Measurements from ENCODE around the gene SMPX.

SMPX gene

DNA sequence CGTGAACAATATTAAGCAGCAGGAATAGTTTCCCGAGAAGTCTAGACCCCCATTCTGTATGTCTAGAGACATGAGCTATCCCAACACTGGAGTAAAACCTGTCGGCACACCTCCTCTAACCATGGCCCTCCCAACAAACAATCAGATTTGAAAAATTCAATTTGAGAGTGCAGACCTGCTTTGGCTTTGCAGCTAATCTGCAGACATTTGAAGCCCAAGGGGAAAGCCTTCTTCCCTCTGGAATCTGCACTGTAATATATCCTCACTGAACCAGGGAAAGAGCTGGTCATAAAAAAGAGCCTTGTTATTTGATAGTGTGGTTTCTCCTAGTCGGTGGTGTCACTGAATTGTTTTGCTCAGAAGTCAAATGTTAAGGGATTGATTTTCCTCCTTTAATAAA, 55.2 kb downstream of the SMPX start:
- no peak for DNase-seq (ENCODE audit: low read depth in 1 of 2, low spot score in 1 of 2)
- Histone ChIP-seq H3K27me3 (ENCODE audit: insufficient read depth, poor library complexity, severe bottlenecking) (no peaks in the 10 kb centered on the region), H3K4me3 (replicated peaks; ENCODE audit: insufficient read depth, low read length) (no peak overlapping the region), H3K27ac (replicated peaks) (no peak overlapping the region)
- no peak for TF ChIP-seq SPI1 (IDR thresholded peaks at IDR 0.05; ENCODE audit: borderline replicate concordance, low read depth)
- no peak for TF ChIP-seq POLR2AphosphoS5 (IDR thresholded peaks at IDR 0.05; ENCODE audit: low read depth)
- TF ChIP-seq, protein P1, sequence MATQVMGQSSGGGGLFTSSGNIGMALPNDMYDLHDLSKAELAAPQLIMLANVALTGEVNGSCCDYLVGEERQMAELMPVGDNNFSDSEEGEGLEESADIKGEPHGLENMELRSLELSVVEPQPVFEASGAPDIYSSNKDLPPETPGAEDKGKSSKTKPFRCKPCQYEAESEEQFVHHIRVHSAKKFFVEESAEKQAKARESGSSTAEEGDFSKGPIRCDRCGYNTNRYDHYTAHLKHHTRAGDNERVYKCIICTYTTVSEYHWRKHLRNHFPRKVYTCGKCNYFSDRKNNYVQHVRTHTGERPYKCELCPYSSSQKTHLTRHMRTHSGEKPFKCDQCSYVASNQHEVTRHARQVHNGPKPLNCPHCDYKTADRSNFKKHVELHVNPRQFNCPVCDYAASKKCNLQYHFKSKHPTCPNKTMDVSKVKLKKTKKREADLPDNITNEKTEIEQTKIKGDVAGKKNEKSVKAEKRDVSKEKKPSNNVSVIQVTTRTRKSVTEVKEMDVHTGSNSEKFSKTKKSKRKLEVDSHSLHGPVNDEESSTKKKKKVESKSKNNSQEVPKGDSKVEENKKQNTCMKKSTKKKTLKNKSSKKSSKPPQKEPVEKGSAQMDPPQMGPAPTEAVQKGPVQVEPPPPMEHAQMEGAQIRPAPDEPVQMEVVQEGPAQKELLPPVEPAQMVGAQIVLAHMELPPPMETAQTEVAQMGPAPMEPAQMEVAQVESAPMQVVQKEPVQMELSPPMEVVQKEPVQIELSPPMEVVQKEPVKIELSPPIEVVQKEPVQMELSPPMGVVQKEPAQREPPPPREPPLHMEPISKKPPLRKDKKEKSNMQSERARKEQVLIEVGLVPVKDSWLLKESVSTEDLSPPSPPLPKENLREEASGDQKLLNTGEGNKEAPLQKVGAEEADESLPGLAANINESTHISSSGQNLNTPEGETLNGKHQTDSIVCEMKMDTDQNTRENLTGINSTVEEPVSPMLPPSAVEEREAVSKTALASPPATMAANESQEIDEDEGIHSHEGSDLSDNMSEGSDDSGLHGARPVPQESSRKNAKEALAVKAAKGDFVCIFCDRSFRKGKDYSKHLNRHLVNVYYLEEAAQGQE (IDR thresholded peaks at IDR 0.05; ENCODE audit: insufficient replicate concordance, low read depth), result no peak
- no peak for TF ChIP-seq GABPA (IDR thresholded peaks at IDR 0.05; ENCODE audit: low read depth)
- TF ChIP-seq, protein P2, sequence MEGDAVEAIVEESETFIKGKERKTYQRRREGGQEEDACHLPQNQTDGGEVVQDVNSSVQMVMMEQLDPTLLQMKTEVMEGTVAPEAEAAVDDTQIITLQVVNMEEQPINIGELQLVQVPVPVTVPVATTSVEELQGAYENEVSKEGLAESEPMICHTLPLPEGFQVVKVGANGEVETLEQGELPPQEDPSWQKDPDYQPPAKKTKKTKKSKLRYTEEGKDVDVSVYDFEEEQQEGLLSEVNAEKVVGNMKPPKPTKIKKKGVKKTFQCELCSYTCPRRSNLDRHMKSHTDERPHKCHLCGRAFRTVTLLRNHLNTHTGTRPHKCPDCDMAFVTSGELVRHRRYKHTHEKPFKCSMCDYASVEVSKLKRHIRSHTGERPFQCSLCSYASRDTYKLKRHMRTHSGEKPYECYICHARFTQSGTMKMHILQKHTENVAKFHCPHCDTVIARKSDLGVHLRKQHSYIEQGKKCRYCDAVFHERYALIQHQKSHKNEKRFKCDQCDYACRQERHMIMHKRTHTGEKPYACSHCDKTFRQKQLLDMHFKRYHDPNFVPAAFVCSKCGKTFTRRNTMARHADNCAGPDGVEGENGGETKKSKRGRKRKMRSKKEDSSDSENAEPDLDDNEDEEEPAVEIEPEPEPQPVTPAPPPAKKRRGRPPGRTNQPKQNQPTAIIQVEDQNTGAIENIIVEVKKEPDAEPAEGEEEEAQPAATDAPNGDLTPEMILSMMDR (IDR thresholded peaks at IDR 0.05; ENCODE audit: insufficient read depth, low read length), result no peak

DNA sequence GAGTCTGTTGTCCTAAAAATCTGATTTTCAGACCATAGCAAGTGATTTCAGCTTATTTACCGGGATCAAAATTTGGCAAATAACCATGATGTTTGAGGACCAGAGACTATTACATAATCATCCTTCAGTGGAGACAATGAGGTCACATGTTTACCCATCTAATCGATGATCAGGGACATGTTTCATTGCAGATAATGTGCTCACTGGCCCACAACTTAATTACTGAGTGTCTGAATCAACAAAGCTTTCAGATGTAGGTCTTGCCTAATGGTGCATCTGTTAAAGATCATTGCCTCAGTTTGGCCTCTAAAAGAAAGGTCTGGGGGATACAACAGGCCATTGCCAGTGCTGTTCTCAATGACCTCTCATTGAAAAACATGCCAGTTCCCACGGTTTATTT, 56.9 kb downstream of the SMPX start:
- DNase-seq (ENCODE audit: low read depth in 1 of 2, low spot score in 1 of 2), result no peak
- H3K27me3 ChIP-seq (ENCODE audit: insufficient read depth, poor library complexity, severe bottlenecking), result no peaks in the 10 kb centered on the region
- no peak overlapping the region for H3K27ac ChIP-seq (replicated peaks)
- H3K4me3 ChIP-seq (replicated peaks; ENCODE audit: insufficient read depth, low read length), result no peak overlapping the region
- no peak for TF ChIP-seq SPI1 (IDR thresholded peaks at IDR 0.05; ENCODE audit: borderline replicate concordance, low read depth)

DNA sequence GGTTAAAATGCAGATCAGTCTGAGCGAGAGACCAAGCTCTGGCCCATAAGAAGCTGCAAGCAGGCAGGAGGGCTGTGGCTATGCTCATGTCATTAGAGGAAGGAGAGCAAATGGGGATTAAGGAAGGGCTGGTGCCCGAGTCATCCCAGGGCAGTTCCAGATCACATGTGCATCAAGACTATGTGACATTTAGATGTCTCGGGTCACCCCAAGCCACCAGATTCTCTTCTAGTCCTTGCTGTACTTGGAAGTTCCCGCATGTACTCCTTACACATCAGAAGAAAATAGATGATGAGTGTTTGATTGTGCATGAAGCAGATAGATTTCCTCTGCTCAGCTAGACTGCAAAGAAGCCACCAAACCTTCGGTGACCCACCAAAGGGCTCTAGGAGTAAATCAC, 57.6 kb downstream of the SMPX start:
- Histone ChIP-seq H3K27ac (replicated peaks) (no peak overlapping the region), H3K4me3 (replicated peaks; ENCODE audit: insufficient read depth, low read length) (no peak overlapping the region), H3K27me3 (ENCODE audit: insufficient read depth, poor library complexity, severe bottlenecking) (no peaks in the 10 kb centered on the region)
- no peak for DNase-seq (ENCODE audit: low read depth in 1 of 2, low spot score in 1 of 2)
- TF ChIP-seq POLR2AphosphoS5 (IDR thresholded peaks at IDR 0.05; ENCODE audit: low read depth), result no peak

DNA sequence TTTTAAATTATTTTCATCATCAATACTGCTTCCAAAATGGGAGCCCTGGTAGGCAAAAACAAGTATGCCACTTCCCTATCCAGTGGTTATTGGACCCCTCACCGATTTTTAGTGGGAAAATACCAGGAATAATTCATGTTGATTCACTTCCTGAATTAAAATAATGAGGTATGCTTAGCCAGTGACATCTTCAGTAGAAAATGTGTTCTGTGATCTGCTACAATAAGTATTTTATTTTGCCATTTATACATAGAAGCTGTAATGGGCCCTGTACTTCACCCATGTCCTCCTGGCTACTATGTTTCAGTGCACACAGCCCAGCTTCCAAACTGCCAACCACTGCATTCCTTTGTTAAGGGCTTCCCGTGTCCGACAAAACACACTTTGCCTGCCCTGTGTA, 58.8 kb downstream of the SMPX start:
- TF ChIP-seq, protein P1 (IDR thresholded peaks at IDR 0.05; ENCODE audit: insufficient replicate concordance, low read depth), result no peak
- TF ChIP-seq, protein P2 (IDR thresholded peaks at IDR 0.05; ENCODE audit: insufficient read depth, low read length), result no peak
- no peak for TF ChIP-seq GABPA (IDR thresholded peaks at IDR 0.05; ENCODE audit: low read depth)
- DNase-seq (ENCODE audit: low read depth in 1 of 2, low spot score in 1 of 2), result no peak
- Histone ChIP-seq H3K27me3 (ENCODE audit: insufficient read depth, poor library complexity, severe bottlenecking) (no peaks in the 10 kb centered on the region), H3K4me3 (replicated peaks; ENCODE audit: insufficient read depth, low read length) (no peak overlapping the region), H3K27ac (replicated peaks) (no peak overlapping the region)

DNA sequence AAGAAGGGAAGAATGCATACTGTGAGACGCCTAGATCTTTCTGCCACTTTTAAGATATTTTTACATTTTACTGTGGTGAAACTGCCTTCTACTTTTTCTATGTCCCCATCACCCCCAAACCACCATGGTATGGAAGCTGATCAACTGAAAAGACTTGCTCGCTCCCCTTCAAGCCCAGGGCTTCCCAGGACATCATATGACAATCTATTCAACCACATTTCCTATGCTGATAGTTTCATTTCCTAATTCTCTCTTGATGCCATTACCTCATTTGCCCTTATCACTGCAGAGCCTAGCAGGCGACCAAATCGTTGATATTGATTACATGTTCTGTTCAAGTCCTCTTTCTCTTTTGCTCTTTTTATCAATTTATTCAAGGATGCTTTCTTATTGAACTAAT, 59.6 kb downstream of the SMPX start:
- Histone ChIP-seq H3K27me3 (ENCODE audit: insufficient read depth, poor library complexity, severe bottlenecking) (no peaks in the 10 kb centered on the region), H3K4me3 (replicated peaks; ENCODE audit: insufficient read depth, low read length) (no peak overlapping the region), H3K27ac (replicated peaks) (no peak overlapping the region)
- TF ChIP-seq GABPA (IDR thresholded peaks at IDR 0.05; ENCODE audit: low read depth), result no peak
- no peak for TF ChIP-seq POLR2AphosphoS5 (IDR thresholded peaks at IDR 0.05; ENCODE audit: low read depth)
- no peak for TF ChIP-seq SPI1 (IDR thresholded peaks at IDR 0.05; ENCODE audit: borderline replicate concordance, low read depth)
- TF ChIP-seq, protein P1 (IDR thresholded peaks at IDR 0.05; ENCODE audit: insufficient replicate concordance, low read depth), result no peak
- no peak for DNase-seq (ENCODE audit: low read depth in 1 of 2, low spot score in 1 of 2)

Measured in HL-60 (cell line).